Right renal pelvis (tissue), 4 donors: Measurements from ENCODE around the gene NDOR1. TPM values are rescaled to one million over a fixed set of nuclear protein-coding genes. Genes with fewer than 3 reads are reported as not detected.

ENCODE experiments used
- DNase-seq, 4 donors: peaks; one replicate each; pipeline ENCODE4 v3.0.0-alpha.2; 2013; ENCODE audit warnings: low read depth in 4 of 4, low spot score in 3 of 4, missing footprints in 1 of 4
- polyA plus RNA-seq, 4 donors: library from polyadenylated mRNA; unstranded; fragments of 120-200 nt; gene quantifications; one replicate each; pipeline ENCODE4 v1.2.1, GENCODE V29; 2013; ENCODE audit not compliant: insufficient read length in 4 of 4

NDOR1 gene
- 10 to 100 TPM; 10.0 to 16.0 (median 10.9) TPM for polyA plus RNA-seq

DNA sequence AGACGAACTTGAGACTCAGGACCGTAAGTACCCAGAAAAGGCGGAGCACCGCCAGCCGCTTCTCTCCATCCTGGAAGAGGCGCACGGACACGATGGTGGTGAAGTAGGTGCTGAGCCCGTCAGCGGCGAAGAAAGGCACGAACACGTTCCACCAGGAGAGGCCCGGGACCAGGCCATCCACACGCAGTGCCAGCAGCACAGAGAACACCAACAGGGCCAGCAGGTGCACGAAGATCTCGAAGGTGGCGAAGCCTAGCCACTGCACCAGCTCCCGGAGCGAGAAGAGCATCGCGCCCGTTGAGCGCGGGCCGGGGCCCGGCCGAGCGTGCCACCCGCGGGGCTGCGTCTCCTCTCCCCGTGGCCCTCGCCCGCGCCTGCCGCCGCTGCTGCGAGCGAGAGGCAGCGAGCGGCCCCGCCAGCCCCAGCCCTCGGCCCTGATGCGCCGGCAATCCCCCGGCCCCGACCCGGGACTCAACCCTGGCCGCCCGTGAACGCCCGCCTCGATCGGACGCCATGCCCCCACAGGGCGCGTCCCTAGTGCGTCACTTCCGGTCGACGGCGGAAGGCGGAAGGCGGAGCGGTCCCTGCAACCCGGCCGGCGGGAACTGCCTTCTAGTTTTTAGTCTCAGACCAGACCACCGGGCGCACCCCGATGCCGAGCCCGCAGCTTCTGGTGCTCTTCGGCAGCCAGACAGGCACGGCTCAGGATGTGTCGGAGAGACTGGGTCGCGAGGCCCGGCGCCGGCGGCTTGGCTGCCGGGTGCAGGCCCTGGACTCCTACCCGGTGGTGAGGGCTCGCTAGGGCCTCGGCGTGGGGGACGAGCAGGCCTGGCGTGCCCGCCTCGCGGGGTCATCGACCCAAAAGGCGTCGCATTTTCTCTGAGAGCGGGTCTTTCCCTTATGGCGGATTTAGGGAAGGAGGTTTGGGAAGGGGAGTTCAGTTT lies at the start of gene NDOR1, which contains the start of gene TMEM203:
TSS of gene NDOR1 (plus strand) at position 575 of the 944 bp plus-strand sequence. CDS start at position 653, 78 bp downstream.
TSS of gene TMEM203 (minus strand) at position 523 of the 944 bp plus-strand sequence. CDS start at position 289, 234 bp downstream.
- peak; percentile 76 to 89 (median 80) for DNase-seq

DNA sequence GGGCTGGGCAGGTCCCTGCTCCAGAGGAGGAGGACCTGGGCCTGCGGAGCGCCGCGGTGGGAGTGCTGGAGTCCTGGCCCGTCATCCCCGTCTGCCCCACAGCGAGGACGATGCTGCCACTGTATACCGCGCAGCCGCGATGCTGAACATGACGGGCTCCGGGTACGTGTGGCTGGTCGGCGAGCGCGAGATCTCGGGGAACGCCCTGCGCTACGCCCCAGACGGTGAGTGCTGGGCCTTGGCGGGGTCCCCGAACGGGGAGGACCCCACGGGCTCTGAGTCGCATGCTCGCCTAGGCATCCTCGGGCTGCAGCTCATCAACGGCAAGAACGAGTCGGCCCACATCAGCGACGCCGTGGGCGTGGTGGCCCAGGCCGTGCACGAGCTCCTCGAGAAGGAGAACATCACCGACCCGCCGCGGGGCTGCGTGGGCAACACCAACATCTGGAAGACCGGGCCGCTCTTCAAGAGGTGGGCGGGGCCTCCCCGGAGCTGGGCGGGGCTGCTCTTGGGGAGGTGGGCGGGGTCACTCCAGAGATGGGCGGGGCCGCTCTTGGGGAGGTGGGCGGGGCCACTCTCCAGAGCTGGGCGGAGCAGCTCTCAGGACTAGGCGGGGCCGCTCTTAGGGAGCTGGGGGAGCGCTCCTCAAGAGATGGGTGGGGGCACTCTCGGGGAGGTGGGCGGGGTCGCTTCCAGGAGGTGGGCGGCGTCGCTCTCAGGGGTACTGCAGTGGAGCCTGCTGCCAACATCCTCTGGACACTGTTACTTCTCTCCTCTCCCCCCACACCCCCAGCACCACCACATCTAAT lies 48.7 kb upstream of the NDOR1 start:
- no peak for DNase-seq

DNA sequence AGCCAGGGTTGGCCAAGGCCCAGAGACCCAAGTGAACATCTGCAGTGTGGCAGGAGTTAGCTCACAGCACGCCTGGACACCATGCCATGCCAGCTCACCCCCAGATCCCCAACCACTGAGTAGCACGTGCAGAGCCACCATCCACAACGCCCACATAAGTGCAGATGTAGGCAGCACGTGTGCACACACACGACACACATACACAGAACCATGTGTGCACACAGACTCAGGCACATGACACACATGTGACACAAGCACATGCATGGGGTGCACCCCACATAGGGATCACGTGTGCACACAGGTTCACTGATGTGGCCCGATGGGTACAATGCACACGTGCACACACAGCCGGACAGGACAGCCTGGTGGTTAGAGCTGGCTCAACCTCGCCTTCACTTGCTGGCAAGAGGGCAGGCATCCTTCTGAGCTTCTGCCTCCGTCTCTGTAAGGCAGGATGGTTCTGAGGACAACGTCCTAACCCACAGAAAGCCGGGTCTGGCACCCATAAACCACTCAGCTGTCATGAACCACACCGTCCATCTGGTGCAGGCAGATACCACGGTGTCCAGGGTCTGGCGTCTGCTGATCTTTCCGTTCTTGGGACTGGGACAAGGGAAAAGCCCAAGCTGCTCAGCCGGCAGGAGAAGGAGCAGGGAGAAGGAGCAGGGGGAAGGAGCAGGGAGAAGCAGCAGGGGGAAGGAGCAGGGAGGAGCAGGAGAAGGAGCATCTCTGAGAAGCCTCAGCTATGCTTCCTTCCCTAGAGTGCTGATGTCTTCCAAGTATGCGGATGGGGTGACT lies 47.7 kb upstream of the NDOR1 start:
- no peak for DNase-seq

DNA sequence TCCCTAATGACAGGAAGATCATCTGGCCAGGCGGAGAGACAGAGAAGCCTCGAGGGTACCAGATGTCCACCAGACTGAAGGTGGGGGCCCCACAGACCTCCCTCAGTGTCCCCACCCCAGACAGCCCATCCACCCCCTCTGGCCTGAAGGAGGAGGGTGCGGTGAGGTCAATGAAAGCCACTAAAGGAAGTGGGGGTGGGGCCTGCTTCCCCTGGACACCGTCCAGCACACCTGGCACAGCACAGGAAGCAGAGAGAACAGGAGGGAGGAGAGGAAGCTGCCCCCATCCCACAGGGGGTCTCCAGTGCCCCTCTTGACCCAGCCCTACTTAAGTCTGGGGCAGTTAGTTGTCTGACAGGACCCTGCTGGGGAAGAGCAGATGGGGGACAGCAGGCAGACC lies 46.9 kb upstream of the NDOR1 start:
- no peak for DNase-seq

DNA sequence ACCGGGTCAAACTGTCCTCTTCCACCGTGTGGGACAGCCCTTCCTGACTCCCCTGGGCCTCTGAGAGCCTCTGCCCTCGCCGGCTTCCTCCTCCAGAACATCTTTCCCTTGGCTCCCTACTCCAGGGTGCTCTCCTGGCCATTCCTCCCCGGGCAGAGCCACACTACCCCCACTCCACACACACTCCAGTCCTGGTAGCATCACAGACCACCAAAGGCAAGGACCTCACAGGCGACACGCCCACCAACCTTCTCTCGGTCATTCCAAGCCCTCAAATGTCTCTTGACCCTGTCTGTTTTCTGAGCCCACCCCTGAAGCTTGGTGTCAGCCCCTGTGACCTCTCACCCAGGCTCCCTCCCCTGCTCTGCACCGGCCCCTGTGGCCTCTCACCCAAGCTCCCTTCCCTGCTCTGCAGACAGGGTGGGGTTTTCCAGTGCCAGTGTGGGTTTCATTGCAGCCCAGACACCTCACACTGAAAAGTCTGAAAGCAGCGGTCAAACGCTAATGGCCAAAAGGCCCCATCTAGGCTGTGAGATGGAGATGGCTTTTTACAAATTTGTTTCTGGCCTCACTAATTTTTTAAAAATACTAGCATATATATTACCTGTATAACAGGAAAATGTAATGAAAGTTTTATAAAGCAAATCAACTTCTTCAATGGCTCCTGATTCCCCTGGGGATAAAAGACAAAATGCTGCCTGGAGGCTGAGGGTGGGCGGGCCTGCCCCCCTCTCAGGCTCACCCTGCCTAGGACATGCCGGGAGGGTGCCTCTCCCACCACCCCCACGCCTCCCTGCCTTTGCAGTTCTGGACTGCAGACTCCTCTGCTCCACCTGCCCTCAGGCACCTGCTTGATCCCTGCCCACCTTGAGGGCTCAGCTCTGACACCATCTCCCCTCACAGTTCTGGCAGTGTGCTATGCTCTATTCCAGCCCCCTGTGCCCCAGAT lies 46.1 kb upstream of the NDOR1 start:
- no peak for DNase-seq

DNA sequence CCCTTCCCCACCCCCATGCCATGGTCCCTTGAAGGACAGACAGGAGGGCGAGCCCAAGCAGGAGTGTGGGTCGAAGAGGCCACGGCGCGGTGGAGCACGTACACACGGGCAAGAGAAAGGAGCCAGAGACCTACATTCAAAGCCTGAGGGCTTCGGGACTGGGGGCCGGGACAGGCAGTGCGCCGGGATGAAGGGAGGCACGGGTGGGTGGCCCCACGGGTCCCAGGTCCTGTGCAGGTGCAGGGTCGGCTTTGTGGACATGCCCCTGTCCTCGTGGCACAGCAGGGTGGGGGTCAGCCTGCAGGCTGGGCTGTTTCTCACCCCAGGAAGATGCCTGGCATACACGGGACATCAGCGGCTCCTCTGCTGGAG lies 45.5 kb upstream of the NDOR1 start:
- DNase-seq, result no peak

DNA sequence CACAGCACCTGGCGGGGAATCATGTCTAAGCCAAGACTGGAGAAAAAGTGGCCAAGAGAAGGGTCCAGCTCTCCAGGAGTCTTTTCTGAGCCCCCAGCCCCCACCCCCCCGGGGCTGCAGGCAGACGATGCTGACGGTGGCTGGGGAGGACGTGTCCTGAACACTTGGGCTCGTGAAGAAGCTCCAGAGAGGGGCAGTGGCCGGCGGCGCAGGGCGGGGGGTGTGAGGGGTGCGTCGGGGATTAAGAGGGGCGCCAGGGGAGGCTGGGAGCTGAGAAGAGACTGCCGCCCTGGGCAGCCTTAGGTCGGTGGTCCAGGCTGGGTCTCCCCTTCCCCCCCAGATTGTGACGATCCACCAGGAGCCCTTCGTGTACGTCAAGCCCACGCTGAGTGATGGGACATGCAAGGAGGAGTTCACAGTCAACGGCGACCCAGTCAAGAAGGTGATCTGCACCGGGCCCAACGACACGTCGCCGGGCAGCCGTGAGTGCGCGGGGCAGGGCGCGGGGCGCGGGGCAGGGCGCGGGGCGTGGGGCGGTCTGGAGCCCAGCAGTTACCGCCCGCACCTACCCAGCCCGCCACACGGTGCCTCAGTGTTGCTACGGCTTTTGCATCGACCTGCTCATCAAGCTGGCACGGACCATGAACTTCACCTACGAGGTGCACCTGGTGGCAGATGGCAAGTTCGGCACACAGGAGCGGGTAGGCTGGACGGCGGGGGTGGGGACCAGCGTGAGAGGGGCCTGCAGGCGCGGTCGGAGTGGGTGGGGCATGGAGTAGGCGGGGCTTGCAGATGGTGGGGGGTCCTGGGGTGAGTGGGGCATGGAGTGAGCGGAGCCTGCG lies 44.6 kb upstream of the NDOR1 start:
- no peak for DNase-seq

DNA sequence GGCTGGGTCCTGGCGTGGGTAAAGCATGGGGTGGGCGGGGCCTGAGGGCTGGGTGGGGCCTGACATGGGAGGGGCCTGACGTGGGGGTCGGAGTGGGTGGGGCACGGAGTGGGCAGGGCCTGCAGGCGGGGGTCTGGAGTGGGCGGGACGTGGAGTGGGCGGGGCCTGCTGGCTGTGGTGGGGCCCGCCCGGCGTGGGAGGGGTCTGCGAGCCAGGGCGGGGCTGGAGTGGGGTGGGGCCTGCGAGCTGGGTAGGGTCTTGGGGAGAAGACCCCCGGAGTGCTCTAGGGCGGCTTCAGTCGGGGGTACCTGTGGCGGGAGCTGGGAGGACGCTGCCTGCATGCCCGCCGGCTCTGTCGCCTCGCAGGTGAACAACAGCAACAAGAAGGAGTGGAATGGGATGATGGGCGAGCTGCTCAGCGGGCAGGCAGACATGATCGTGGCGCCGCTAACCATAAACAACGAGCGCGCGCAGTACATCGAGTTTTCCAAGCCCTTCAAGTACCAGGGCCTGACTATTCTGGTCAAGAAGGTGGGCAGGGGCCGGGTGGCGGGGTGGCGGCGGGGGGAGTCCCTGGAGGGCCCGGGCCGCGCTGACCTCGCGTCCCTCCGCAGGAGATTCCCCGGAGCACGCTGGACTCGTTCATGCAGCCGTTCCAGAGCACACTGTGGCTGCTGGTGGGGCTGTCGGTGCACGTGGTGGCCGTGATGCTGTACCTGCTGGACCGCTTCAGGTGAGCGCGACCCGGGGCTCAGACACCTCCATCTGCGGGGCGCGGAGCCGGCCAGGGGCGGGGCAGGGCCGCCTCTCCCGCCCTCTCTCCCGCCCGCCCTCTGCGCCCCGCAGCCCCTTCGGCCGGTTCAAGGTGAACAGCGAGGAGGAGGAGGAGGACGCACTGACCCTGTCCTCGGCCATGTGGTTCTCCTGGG lies 43.7 kb upstream of the NDOR1 start:
- no peak for DNase-seq

DNA sequence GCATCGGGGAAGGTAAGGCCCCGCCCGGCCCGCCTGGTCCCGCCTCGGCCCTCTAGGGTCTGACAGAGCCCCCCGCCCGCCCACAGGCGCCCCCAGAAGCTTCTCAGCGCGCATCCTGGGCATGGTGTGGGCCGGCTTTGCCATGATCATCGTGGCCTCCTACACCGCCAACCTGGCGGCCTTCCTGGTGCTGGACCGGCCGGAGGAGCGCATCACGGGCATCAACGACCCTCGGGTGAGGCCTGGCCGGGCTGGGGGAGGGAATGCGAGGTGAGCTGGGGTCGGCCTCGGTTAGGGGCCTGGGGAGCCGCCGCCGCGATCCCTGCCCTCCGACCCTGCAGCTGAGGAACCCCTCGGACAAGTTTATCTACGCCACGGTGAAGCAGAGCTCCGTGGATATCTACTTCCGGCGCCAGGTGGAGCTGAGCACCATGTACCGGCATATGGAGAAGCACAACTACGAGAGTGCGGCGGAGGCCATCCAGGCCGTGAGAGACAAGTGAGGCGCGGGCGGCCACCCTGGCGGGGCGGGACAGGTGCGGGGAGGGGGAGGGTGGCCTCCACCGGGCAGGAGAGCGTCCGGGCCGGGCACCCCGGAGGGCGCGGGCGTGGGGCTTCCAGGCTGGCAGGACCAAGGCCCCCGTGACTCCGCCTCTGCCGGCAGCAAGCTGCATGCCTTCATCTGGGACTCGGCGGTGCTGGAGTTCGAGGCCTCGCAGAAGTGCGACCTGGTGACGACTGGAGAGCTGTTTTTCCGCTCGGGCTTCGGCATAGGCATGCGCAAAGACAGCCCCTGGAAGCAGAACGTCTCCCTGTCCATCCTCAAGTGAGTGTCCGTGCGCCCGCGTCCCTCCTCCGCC lies 42.8 kb upstream of the NDOR1 start:
- DNase-seq, result no peak

DNA sequence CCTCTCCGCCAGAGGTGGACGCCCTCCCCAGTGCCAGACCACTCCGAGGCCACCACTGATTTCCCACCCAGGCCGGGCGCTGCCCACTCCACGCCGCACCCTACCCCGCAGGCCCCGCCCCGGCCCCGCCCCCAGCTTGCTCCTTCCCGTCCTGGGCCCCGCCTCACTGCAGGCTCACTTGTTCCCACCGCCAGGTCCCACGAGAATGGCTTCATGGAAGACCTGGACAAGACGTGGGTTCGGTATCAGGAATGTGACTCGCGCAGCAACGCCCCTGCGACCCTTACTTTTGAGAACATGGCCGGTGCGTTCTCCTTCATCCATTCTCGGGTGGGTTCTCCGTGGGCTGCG lies 42.2 kb upstream of the NDOR1 start:
- DNase-seq, result no peak

DNA sequence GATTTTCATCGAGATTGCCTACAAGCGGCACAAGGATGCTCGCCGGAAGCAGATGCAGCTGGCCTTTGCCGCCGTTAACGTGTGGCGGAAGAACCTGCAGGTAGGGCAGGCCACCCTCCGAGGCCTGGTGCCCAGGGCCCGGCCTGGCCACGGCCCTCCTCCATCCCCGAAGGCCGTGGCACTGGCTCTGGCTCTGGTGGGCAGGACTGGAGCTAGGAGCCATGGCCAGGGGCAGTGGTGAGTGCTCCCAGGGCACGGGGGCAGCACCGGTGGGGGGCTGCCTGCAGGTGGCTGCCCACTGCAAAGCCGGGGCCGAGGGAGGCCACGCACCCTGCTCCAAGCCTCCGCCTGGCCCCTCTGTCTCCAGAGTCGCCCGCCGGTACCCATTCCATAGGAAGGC lies 41.7 kb upstream of the NDOR1 start:
- no peak for DNase-seq

DNA sequence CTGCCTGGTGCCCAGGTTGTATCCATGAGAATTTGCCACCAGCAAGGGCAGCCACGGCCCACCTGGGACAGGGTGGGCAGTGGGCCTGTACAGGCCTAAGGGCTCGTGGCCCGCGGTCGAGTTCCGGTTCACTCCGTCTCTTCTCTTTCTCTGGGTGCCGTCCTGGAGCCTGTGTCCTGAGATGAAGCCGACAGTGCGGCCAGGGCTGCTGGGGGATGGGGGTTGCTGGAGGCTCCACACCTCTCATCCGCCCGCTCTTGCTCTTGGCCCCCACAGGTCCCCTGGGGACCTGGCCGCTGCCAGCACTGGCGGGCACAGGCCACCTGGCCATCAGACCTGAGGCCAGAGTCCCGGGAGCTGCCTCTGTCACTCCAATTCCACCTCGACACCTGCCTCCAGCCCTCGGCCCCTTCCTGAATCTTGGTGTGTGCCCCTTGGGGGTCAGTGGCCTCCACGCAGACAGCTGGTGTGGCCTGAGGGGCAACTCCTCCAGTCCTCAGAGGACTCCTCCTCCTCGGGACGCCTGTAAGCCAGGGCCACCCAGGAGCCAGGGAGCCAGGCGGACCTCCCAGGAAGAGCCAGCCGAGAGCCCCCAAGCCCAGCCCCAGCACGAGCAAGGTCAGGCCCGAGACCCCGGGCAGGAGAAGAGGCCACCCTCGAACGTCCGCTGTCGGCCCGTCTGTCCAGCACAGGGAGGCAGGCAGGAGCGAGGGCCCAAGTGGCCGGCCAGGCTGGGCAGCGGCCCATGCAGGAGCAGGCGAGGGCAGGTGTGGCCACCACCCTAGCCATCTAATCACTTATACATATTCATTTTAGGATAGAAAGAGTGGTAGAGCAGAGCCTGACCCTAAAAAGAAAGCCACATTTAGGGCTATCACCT lies 40.9 kb upstream of the NDOR1 start:
- DNase-seq, result no peak

DNA sequence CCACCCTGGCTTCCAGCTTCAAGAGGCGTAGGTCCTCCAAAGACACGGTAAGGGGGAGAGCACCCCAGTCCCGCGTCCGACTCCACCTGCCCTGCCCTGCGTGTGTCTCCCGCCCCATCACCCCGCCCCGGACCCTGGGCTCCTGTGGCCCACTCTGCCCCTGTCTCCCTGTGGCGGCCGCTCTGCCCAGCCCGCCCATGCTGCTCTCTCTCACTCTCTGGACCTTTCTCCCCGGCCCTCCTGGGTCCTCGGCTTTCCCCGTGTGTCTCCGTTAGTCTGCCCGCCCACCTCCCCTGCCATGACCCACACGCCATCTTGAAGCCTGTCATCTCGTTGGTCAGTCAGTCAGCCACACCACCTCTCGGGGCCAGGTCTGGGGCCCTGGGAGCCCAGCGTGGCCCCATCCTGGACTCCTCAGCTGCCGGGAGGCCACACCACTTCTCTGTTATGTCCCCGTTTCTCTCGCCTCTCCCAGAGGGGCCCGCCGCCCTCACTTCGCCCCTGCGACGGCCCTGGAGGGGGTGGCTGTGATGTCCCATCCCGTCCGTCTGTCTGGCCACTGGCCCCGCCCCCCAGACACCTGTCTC lies 40.2 kb upstream of the NDOR1 start:
- DNase-seq, result no peak

DNA sequence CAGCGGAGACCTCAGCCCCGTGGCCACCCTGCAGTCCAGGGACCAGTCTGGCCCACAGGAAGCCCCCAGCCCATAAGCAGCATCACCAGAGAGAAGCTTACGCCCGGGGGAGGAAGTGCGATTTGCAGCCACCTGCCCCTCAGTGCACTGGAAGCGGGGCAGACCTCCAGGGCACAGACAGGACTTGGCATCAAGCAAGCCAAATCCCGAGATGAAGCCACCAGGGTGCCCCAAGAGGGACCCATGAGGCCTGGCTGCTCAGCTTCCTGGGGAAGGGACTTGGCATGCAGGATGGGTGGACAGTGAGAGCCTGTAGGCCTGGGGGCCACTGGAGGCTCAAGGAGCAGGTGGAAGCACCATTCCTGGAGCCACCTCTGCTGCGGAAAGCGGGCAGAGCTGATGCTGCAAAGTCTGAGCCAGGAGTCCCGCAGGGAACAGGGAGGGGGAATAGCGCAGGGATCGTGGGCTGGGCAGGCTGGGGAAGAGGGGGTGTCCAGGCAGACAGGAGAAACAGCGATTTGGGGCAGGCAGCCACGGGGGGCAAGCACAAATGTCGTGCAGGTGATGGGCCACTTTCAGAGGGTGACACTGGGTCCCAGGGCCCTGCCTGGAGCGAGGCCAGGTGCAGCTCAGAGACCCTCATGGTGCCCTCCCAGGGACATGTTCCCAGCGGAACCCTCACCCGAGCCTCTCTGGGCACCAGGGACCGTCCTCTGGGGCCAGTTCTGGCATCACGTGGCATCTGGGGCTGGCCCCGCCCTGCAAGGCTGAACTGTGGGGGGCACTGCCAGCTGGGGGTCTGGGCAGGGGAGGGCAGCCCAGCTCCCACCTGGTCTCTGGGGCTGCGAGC lies 38.9 kb upstream of the NDOR1 start:
- no peak for DNase-seq
